ENCODE data around the gene HTN1.

GRCh38 chr4:70080205-70080604, 30.0 kb downstream of the HTN1 start:
- TF ChIP-seq EP300 (IDR thresholded peaks at IDR 0.05), result no peak
- no peak for TF ChIP-seq CTCF (IDR thresholded peaks at IDR 0.05)
- TF ChIP-seq POLR2A (IDR thresholded peaks at IDR 0.05), result no peak
